Activated T-cell treated with anti-CD3 and anti-CD28 coated beads, Interleukin-2, amount 50 U/mL, for 24 hours (primary cell): Measurements from ENCODE around the gene CHKA.

Experiments used
- DNase-seq: peaks from one replicate; pipeline ENCODE4 v3.0.0-alpha.2; 2020
- H3K27ac Mint-ChIP-seq: 2 replicates; pipeline ENCODE4 v1.8.0; 2020; ENCODE audit warnings: mild to moderate bottlenecking, mixed read lengths
- H3K27me3 Mint-ChIP-seq: 2 replicates; pipeline ENCODE4 v1.8.0; 2020; ENCODE audit warnings: mixed read lengths
- H3K36me3 Mint-ChIP-seq: 2 replicates; pipeline ENCODE4 v1.8.0; 2020; ENCODE audit warnings: low read depth, mixed read lengths
- H3K4me1 Mint-ChIP-seq: 2 replicates; pipeline ENCODE4 v1.8.0; 2020; ENCODE audit warnings: low read depth, mixed read lengths
- H3K4me3 Mint-ChIP-seq: 2 replicates; pipeline ENCODE4 v1.8.0; 2020; ENCODE audit warnings: mild to moderate bottlenecking, moderate library complexity, mixed read lengths
- H3K9me3 Mint-ChIP-seq: 2 replicates; pipeline ENCODE4 v1.8.0; 2020; ENCODE audit warnings: mixed read lengths

Gene CHKA

DNA sequence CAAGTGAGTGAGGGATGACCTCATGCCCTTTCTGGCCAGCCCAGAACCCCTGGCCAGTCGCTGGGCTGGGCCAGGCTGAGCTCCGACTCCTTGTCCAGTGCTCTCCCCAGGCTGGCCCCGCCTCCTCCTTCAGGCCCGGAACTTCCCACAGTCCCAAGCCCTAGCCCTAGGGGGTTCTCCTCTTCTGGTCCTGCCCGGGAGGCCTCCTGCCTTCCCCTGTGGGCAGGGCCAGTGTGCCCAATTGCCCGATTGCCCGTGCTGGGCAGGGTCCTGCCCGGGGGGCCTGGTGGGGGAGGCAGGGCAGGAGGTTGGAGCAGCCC lies 78.2 kb downstream of the CHKA start:
- Mint-ChIP-seq H3K4me1 (peaks cover 18% of the 10 kb centered on the region), H3K36me3 (peaks cover 52% of the 10 kb centered on the region), H3K27me3 (no peaks in the 10 kb centered on the region), H3K9me3 (no peaks in the 10 kb centered on the region), H3K27ac (no peak overlapping the region), H3K4me3 (no peak overlapping the region)
- no peak for DNase-seq

DNA sequence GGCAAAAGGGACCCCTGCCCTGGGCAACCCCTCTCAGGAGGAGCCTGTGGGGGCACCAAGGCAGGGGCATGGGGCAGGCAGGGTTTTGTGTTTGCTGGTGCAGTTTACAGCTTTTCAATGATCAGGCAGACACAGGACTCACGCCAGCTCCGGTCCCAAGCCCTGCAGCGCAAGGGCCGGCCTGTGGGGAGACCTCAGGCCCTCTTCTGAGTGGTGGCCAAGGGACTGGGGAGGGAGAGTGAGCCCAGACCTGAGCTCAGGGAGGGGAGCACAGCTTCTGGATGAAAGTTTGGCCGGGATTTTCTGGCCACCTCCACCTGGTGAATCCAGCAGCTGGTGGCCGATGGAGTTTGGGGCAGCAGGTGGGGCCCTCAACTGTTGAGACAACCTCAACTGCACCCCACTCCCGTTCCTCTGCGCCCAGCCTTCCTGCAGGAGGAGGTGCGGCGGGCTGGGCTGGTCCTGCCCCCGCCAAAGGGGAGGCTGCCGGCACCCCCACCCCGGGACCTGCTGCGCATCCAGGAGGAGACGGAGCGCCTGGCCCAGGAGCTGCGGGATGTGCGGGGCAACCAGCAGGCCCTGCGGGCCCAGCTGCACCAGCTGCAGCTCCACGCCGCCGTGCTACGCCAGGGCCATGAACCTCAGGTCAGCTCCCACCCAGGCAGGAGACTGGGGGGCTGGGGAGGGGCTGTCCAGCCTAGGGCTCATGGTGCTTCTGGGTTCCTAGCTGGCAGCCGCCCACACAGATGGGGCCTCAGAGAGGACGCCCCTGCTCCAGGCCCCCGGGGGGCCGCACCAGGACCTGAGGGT lies 78.8 kb downstream of the CHKA start:
- Mint-ChIP-seq H3K27me3 (no peaks in the 10 kb centered on the region), H3K36me3 (peaks cover 48% of the 10 kb centered on the region), H3K27ac (peak overlapping the region; percentile 44), H3K4me3 (no peak overlapping the region), H3K4me1 (peaks cover 22% of the 10 kb centered on the region), H3K9me3 (no peaks in the 10 kb centered on the region)
- DNase-seq, result no peak

- Mint-ChIP-seq H3K9me3 (no peaks in the 10 kb centered on the region), H3K36me3 (peaks cover 48% of the 10 kb centered on the region), H3K4me1 (peaks cover 29% of the 10 kb centered on the region), H3K27me3 (no peaks in the 10 kb centered on the region), H3K4me3 (peak overlapping the region; percentile 88), H3K27ac (peak overlapping the region; percentile 79)
- DNase-seq, result no peak
Measured at GRCh38 chr11:68041617-68042218, 79.5 kb downstream of the CHKA start.

DNA sequence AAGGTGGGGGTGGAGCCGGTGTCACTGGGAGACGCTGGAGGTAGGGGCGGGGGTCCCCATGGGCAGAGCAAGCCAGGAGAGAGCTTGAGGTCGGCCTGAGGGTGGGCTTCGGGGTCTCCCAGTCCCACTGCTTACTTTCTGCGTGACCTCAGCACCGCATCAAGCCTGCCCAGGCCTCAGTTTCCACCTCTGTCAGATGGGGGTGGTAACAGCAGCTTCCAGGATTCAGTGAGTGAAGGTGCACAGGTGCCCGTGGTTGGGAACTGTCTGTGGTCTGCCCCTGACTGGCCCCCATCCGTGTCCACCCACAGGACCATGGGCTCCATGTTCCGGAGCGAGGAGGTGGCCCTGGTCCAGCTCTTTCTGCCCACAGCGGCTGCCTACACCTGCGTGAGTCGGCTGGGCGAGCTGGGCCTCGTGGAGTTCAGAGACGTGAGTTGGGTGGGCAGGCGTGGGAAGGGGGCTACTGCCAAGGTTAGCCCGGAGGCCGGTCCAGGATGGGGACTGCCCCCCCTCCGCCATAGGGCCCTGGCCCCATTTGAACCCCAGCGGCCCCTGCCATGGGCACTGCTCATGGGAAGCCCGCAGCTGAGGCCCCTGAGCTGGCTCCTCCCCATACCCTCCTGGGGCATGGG lies 80.1 kb downstream of the CHKA start:
- no peaks in the 10 kb centered on the region for H3K9me3 Mint-ChIP-seq
- no peaks in the 10 kb centered on the region for H3K27me3 Mint-ChIP-seq
- H3K4me1 Mint-ChIP-seq, result peaks cover 30% of the 10 kb centered on the region
- DNase-seq, result no peak
- H3K27ac Mint-ChIP-seq, result peak overlapping the region; percentile 94
- peak overlapping the region; percentile 88 for H3K4me3 Mint-ChIP-seq
- H3K36me3 Mint-ChIP-seq, result peaks cover 48% of the 10 kb centered on the region

DNA sequence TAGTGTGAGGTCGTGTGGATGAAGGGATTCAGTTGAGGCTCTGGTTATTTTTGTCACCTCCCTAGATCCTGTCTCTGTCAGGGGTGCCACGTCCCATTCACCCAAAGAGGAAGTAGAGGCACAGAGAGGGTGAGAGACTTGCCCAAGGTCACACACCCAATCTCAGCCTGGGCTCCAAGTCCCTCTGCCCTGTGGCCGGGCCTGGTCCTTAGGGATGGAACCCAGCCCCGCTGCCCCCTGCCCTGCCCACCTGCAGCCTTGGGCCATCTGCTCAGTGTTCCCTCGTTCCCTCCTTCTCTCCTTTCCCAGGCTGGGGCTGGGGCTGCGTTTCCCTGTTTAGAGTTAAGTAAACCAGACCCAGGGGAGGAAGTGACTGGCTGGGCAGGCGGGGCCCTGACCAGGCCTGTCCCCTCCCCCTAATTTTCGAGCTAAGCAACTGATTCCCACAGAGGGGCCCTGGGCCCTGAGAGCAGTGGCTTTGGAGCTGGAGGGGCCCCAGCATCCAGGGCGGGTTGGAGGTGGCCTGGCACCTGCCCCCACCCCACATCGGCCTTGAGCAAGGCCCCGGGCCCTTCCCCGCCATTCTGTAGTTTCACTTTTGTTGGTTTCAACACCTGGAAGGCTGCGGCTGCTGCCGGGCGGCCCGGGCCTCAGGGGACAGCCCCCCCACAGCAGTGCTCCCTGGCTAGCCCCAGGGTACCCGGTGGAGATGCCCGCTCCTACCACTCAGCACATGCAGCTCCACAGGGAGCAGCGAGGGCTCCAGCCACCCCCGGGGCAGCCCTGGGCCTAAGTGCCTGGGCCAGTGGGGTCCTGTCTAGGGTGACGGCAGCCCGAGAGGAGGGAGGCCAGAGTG lies 80.9 kb downstream of the CHKA start:
- H3K4me3 Mint-ChIP-seq, result peak overlapping the region; percentile 88
- peak overlapping the region; percentile 94 for H3K27ac Mint-ChIP-seq
- no peaks in the 10 kb centered on the region for H3K27me3 Mint-ChIP-seq
- no peaks in the 10 kb centered on the region for H3K9me3 Mint-ChIP-seq
- peaks cover 46% of the 10 kb centered on the region for H3K36me3 Mint-ChIP-seq
- DNase-seq, result peak; percentile 67
- peaks cover 30% of the 10 kb centered on the region for H3K4me1 Mint-ChIP-seq

- Mint-ChIP-seq H3K9me3 (no peaks in the 10 kb centered on the region), H3K27ac (peak overlapping the region; percentile 94), H3K4me3 (peak overlapping the region; percentile 88), H3K36me3 (peaks cover 46% of the 10 kb centered on the region), H3K4me1 (peaks cover 30% of the 10 kb centered on the region), H3K27me3 (no peaks in the 10 kb centered on the region)
- no peak for DNase-seq
Measured at GRCh38 chr11:68039526-68040086, 81.6 kb downstream of the CHKA start.

DNA sequence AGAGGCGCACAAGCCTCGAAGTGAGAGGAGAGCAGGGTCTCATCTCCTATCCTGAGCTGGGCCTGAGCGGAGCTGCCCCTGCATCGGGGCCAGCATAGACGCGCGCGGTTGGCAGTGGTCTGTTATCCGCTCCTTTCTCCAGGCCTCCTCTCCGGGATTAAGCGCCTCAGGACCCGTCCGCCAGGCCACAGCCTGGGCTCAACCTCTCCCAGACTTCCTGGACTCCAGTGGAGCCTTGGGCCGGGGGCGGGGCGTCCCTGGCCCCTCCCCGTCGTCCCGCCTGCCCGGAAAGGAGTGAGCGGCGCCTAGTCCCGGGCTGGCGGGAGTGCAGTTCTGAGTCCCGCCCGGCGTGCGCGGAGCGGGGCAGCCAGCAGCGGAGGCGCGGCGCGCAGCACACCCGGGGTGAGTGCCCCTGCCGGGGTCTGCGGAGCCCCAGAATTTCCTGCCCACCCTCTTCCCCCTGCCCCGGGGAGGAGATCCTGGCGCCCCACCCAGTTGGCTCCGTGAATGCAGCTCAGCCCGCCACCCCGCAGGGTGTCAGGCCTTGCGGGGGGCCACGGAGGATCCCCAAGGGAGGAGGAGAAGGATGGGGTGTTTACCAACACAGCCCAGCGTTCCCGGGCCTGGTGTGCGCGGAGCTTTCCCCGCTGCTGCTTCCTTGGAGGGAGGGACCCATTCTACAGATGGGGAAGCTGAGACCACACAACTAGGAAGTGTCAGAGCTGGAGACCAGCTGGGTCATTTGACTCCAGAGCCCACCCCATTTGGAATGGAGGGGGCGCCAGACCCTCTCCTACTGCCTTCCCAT lies 82.3 kb downstream of the CHKA start, which contains the start of gene TCIRG1:
TCIRG1 (plus strand) TSS at position 308 of the 808 bp plus-strand sequence. CDS start 2,247 bp downstream, outside the sequence.
- Mint-ChIP-seq H3K9me3 (no peaks in the 10 kb centered on the region), H3K4me1 (peaks cover 30% of the 10 kb centered on the region), H3K27ac (peak within 1 kb of the TSS; percentile 94), H3K36me3 (peaks cover 49% of the 10 kb centered on the region), H3K27me3 (no peaks in the 10 kb centered on the region), H3K4me3 (peak within 1 kb of the TSS; percentile 88)
- peak; percentile 82 for DNase-seq

DNA sequence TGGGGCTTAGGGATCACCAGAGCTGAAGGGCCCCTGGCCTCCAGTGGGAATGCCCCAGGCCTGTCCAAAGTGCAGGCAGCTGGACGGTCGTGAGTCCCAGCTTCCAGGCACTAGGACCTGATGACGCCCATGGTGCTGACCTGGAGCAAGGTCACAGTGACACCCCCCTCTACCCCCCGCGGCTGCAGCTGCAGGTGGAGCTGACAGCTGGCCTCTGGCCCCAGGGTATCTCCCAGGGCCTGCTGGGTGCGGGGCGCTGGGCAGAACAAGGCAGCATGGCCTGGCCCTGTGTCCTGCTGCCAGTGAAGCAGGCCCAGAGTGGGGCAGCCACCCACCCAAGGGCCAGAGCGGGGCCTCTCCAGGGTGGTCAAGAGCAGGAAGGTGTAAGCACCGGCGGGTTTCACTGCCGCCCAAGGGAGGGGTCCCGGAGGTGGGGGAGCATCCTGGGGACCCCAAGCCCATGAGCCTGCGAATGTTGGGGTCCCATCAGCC lies 82.9 kb downstream of the CHKA start:
- Mint-ChIP-seq H3K27ac (peak overlapping the region; percentile 94), H3K4me3 (peak overlapping the region; percentile 88), H3K9me3 (no peaks in the 10 kb centered on the region), H3K27me3 (no peaks in the 10 kb centered on the region), H3K4me1 (peaks cover 30% of the 10 kb centered on the region), H3K36me3 (peaks cover 52% of the 10 kb centered on the region)
- DNase-seq, result peak; percentile 44

DNA sequence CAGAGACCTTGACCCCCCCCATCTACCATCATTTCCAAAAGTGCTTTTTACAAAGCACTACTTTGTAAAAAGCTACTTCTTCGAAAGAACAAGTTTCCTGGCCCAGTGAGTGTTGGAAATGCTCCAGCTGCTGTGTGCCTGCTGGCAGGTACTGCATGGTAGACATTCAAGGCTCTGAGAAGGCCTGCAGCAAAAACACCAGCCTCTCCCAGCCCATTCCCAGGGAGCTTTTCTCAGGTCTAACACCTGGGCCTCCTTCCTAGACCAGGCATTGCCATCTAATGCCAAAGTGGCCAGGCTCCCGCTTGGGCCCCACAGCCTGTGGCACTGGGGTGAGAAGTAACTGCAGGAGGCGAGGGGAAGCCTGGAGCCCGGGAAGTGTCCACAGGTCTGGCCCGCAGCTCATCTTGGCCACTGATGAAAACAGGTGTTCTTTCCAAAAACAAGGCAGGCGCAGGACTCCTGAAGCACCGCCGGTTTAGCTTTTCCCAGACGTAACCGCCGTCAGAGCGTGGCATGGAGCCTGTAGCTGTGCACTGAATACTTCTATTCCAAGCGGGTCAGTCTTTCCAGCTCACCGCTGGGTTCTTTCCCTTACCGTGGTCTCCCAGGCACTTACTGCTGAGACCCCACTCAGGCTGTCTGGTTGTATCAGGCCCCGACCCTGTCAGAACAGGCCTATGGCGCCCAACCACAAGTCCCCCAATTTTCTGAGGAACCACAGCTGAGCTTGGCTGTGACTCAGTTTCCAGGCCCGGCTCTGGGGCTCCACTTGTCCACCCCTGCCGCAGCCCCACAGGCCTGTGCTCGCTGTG lies 83.6 kb downstream of the CHKA start:
- no peak for DNase-seq
- no peaks in the 10 kb centered on the region for H3K9me3 Mint-ChIP-seq
- H3K27me3 Mint-ChIP-seq, result no peaks in the 10 kb centered on the region
- H3K4me3 Mint-ChIP-seq, result peak overlapping the region; percentile 41
- peaks cover 30% of the 10 kb centered on the region for H3K4me1 Mint-ChIP-seq
- H3K36me3 Mint-ChIP-seq, result peaks cover 57% of the 10 kb centered on the region
- peak overlapping the region; percentile 82 for H3K27ac Mint-ChIP-seq

DNA sequence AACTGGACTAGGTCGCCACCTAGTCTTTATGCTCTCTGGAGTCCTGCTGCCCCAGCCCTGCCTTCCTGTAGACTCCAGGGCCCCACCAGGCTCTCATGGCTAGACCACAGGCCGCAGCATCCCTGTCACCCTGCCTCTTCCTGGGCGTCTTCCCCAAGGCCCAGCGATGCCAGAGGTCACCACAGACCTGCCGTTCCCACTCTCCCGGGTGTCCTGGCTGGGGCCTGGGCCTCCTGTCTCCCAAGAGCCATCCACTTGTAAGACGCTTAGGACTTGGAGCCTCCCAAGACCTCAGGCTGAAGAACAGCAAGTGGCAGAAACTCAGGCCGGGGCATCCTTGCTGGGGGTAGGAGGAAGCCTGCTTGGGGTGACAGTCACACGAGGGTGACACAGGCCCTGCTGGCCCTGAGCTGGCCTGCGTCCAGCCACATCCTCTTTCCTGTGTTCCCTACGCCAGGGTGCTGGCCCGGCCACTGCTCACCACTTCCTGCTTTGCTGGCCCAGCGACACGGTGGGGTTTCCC lies 84.4 kb downstream of the CHKA start:
- no peak overlapping the region for H3K4me3 Mint-ChIP-seq
- H3K9me3 Mint-ChIP-seq, result no peaks in the 10 kb centered on the region
- H3K36me3 Mint-ChIP-seq, result peaks cover 59% of the 10 kb centered on the region
- H3K27ac Mint-ChIP-seq, result peak overlapping the region; percentile 82
- H3K4me1 Mint-ChIP-seq, result peaks cover 29% of the 10 kb centered on the region
- DNase-seq, result no peak
- no peaks in the 10 kb centered on the region for H3K27me3 Mint-ChIP-seq

DNA sequence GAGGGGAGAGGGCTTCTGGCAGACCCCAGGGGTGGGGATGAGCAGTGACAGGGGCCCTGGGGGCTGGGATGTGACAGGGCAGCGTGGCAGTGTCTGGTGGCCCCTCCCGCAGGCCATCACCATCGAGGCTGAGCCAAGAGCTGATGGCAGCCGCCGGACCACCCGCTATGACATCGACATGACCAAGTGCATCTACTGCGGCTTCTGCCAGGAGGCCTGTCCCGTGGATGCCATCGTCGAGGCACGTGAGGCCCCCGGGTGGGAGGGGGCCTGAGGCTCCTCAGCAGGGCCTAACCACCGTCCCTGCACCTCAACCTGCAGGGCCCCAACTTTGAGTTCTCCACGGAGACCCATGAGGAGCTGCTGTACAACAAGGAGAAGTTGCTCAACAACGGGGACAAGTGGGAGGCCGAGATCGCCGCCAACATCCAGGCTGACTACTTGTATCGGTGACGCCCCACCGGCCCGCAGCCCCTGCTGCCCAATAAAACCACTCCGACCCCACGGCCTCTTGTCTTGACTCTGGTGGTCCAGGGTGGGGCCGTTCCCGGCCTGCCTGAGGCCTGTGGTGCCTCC lies 85.0 kb downstream of the CHKA start:
- H3K4me1 Mint-ChIP-seq, result peaks cover 29% of the 10 kb centered on the region
- DNase-seq, result no peak
- H3K27me3 Mint-ChIP-seq, result no peaks in the 10 kb centered on the region
- no peak overlapping the region for H3K4me3 Mint-ChIP-seq
- no peaks in the 10 kb centered on the region for H3K9me3 Mint-ChIP-seq
- peak overlapping the region; percentile 82 for H3K27ac Mint-ChIP-seq
- H3K36me3 Mint-ChIP-seq, result peaks cover 60% of the 10 kb centered on the region

- no peak for DNase-seq
- H3K36me3 Mint-ChIP-seq, result peaks cover 66% of the 10 kb centered on the region
- peaks cover 26% of the 10 kb centered on the region for H3K4me1 Mint-ChIP-seq
- H3K9me3 Mint-ChIP-seq, result no peaks in the 10 kb centered on the region
- H3K4me3 Mint-ChIP-seq, result no peak overlapping the region
- no peak overlapping the region for H3K27ac Mint-ChIP-seq
- no peaks in the 10 kb centered on the region for H3K27me3 Mint-ChIP-seq
Measured at GRCh38 chr11:68035266-68035876, 85.8 kb downstream of the CHKA start.
